ENCODE results near the gene S100PBP.

The S100PBP gene

GRCh38 chr1:32871364-32872191, 54.1 kb downstream of the S100PBP start:
- no peak for DNase-seq

DNA sequence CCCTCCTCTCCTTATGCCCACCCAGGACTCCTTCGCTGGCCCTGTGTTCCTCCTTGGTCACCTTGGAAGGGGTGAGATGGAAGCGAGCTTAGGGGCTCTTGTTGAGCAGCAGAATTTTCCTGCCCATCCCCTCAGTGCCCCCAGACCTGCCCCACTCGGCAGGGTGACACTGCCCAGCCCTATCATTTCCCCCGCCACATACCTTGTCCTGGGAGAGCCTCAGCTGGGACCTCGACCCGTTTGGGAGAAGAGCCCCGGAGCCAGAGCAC, 54.7 kb downstream of the S100PBP start:
- DNase-seq, result no peak

GRCh38 chr1:32873484-32873883, 56.0 kb downstream of the S100PBP start:
- DNase-seq, result no peak

GRCh38 chr1:32874860-32875752, 57.7 kb downstream of the S100PBP start:
- DNase-seq, result no peak

DNA sequence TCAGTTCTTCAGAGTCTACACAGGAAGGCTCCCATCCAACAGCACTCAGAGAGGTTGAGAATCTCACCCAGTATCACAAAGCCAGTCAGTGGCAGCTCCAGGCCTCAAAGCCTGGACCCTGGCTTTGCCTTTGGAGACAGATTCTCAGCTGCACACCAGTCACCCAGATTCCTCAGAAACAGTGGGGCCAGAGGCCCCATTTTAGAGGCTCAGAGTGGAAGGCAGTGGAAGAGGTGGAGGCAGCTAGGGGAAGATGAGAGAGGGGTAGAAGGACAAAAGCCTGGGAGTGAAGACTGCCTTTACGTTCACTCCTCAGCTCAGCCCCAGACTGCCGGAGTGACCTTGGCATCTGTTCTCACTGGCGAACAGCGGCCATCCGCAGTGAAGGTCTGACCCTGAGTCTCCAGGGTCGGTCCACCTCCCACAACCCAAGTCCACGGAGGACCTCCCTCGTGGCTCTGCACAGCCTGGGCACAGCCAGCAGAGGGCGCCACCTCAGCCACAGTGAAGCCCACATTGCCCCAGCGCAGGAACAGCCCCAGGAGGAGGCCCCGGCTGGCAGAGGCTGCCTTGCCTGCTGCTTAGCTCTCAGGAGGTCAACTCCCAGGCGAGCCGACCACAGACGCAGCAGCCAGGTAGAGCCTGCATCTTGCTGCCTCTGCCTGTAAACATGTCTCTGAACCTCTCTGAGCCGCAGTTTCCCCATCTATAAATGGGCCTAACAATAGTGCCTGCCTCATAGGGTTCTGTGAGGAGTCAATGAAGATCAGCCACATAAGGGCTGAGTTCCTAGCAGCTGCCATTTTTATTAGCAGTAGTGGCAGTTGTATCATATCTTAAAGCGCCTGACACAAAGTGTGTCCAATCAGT, 59.1 kb downstream of the S100PBP start:
- peak; percentile 31 to 34 for DNase-seq

DNA sequence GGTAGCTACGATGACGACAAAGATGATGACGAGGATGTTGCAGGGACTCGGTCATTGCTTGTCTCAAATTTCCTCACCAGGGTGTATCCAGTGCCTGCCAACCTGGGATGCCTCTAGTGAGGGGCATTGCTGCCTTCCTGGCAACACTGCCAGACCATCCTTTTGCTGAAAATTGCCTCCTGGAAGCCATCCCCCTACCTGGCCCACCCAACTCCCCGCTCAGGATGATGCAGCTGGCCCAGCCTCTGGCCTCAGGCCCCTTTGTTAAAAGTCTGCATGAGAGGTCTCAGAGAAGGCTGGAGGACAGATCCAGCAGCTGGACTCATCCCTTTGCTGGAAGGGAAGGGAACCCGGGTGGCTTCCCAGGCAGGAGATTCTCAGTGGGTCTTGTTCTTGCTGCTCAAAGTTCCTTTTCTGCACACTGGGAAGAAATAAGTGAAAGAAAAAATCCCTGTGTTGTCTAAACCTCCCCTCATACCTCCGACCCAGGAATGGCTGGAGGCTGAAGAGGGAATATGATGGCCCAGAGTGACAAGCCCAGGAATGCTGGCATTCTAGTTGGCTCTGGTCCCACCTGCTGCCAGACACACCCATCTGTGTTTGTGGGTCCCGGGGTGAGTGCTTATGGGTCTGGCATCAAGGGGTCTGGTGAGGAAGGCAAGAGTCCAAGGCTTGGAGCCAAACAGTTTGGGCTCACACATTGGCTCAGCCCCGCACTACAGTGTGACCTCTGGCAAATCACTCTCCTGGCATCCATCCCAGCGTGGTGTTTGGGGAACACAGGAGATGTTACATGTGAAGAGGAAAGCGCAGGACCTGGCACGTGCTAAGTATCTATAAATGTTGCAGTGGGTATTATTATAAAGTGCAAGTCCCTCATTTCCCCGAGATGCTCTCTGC, 60.0 kb downstream of the S100PBP start:
- DNase-seq, result no peak

- no peak for DNase-seq
These were observed 60.7 kb downstream of the S100PBP start for GRCh38 chr1:32878183-32878582.

DNA sequence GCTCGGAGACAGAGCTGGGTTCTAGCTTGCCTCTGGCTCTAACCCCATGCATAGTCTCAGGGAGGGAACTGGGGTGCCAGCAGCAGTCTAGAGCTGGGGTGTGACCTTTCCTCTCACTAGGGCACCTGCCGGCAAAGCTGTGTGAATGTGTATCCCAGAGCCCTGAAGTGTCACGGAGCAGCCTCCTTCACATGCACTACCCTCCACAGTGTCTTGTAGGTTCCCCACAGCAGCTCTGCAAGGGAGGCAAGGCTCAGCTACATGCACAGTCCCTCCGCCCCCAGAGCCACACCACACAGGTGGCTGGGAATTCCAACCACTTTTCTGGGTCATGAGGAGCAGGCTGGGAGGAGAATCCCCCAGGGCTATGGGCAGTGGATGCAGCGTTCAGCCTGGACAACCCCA, 61.2 kb downstream of the S100PBP start:
- DNase-seq, result no peak

- no peak for DNase-seq
These were observed 63.8 kb downstream of the S100PBP start for GRCh38 chr1:32881291-32881690.

DNA sequence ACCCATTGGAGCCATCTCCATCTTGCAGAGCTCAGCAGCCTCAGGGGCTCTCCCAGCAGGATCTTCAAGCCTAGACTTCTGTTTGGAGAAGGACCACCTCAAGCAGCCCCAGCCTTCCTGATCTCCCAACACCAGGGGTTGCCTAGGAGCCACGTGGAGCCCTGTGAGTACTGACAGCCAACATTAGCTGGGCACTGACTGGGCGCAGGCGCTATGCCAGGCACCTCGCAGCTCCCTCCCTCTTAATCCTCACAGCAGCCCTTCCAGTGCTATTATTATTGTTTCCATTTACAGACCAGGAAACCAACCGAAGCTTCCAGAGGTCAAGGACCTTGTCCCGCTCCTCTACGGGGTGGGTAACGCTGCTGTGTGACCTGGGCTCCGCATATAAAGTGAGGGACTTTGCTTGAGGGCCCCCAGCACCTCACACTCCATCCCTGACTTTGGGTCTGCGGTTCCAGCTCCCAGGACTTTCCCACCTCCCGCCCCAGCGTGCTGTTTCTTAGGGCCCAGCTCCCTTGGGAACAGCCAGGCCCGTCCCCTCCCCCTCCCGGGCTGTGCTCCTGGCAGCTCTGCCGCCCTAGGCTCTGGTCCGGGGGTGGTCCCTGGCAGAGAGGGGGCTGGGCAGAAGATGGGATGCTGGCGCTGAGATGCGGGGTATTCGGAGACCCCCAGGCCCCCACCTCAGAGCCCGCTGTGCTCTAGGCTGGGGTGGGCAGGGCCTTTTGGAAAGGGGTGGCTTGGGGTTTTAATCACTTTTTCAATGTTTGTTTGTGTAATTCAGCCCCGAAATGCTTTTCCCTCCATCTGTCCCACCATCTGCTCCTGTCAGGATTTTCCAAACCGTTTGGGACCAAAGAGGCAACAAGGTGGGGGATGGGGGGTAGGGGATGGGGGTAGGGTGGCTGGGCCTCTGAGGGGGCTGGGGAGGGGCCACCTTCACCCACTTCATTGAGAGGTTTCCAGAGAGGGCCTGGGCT, 64.7 kb downstream of the S100PBP start:
- no peak for DNase-seq

DNA sequence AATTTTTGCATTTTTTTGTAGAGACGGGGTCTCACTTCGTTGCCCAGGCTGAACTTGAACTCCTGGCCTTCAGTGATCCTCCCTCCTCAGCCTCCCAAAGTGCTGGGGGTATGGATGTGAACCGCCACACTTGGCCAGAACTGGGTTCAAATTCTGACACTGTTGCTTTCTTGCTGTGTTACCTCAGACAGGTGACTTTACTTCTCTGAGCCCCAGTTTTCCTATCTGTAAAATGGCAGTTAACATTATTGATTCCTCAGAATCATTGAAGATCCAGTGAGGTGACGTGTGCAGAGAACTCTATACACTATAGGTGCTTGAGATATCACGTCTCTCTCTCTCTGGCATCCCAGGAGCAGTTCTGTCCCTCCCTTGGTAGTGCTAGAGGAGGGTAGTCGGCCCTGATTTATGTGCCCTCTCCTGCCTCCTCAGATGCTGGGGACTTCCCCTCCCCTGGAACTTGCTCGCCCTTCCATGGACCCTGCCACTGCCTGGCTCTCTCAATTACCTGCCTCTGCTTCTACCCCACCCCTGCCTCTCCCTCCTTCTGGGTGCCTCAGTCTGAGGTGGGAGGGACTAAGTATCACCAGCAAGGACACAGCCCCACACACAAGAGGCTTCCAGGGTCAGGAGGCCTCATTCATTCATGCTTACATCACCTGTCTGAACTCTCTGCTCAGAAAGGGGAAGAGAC, 66.0 kb downstream of the S100PBP start:
- DNase-seq, result no peak

GRCh38 chr1:32884032-32884372, 66.5 kb downstream of the S100PBP start:
- no peak for DNase-seq

DNA sequence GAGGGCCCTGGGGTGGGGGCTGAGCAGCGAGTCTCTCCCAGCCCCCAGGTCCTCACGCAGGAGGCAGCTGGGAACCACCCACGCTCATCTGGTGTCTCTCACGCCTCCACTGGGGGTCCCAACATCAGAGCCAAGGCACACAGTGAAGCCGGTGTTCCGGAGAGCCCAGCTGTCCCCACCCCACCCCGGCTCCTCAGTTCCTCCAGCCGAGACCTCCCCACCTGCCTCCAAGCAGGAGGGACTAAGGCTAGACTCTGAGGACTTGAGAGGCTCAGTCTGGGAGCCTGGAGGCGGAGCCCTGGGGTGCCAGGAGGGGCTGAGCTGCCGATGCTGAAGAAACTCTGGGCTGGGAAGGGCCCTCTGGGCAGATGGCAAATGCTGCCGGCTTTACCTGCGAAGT, 67.3 kb downstream of the S100PBP start:
- DNase-seq, result no peak

DNA sequence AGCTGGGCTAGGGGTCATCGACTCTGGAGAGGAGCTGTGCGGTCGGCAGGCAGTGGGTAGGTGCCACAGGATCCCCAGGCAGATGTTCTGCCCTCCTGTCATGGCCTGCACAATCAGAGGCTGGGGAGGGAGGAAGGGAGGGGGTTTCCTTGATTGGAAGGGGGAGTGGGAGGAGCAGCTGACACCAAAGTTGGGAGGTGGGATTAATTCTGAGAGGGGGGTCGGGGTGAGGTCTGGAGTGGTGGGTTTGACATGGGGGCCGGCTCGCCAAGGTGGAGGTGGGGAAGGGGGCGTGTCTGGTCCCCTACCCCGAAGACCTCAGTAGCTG, 68.2 kb downstream of the S100PBP start:
- no peak for DNase-seq

- no peak for DNase-seq
These were observed 68.8 kb downstream of the S100PBP start, which contains the start of gene HPCA for GRCh38 chr1:32886004-32886827. Gene HPCA, plus strand, starts transcription at chr1:32886491. Its CDS starts 2,408 bp downstream, at chr1:32888899.

- DNase-seq, result no peak
These were observed 69.5 kb downstream of the S100PBP start for GRCh38 chr1:32886828-32887414.

- no peak for DNase-seq
These were observed 70.2 kb downstream of the S100PBP start for GRCh38 chr1:32887623-32888022.

DNA sequence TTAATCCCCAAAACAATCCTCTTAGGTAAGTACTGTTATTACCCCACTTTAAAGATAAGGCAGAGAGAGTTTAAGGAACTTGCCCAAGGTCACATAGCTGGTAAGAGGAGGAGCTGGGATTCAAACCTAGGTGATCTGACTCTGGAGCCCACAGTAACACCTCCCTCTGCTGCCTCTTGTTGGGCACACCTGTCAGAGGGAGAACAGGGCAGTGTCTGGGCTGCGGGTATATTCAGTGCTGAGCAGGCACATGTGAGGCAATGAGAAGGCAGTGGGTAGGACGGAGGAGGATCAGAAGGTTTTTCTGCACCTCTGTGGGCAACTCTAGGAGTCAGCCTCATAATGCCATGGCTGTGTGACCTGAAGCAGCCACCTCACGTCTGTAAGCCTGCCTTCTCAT, 70.7 kb downstream of the S100PBP start:
- no peak for DNase-seq

All from AML-193 (cell line).